Epithelial cell of esophagus (primary cell): ENCODE results near the gene CLPSL1.

Source experiments
- DNase-seq: peaks from one replicate; pipeline ENCODE4 v3.0.0; 2010; ENCODE audit warnings: low read depth
- H3K4me3 ChIP-seq: 2 replicates; pipeline ENCODE4 v1.5.1; 2011; ENCODE audit warnings: mild to moderate bottlenecking, low read length, control low read depth
- CTCF ChIP-seq: IDR thresholded peaks from 2 replicates; pipeline ENCODE4 v1.5.1; 2011; ENCODE audit warnings: low read depth, mild to moderate bottlenecking, low read length, control low read depth, inconsistent platforms; ENCODE audit not compliant: insufficient read depth; ENCODE audit errors: missing control alignments

Gene CLPSL1

GRCh38 chr6:35829306-35829705 is 48.5 kb downstream of the CLPSL1 start:
- H3K4me3 ChIP-seq: no peak overlapping the region
- no peak for DNase-seq
- no peak for TF ChIP-seq CTCF

GRCh38 chr6:35831257-35832007 is 50.6 kb downstream of the CLPSL1 start:
- DNase-seq: no peak
- TF ChIP-seq CTCF: no peak
- H3K4me3 ChIP-seq: no peak overlapping the region

GRCh38 chr6:35833536-35833935 is 52.7 kb downstream of the CLPSL1 start:
- DNase-seq: peak; percentile 39
- no peak overlapping the region for H3K4me3 ChIP-seq
- no peak for TF ChIP-seq CTCF
